Ovary (tissue), 9 donors: ENCODE results near the gene MTX3. TPM values are rescaled to one million over a fixed set of nuclear protein-coding genes. Genes with fewer than 3 reads are reported as not detected.

Experiments
- DNase-seq, 5 donors: peaks; one replicate each; pipeline ENCODE4 v3.0.0-alpha.2; 2019 to 2020
- H3K27ac ChIP-seq, 2 donors: fragments of 200-600 bp; one replicate each; pipeline versions ENCODE4 v1.5.1 to v1.8.0; 2019 to 2022
- H3K27me3 ChIP-seq: fragments of 200-600 bp; one replicate; pipeline ENCODE4 v1.8.0; 2022
- H3K36me3 ChIP-seq: fragments of 200-600 bp; sonication (generic); one replicate; pipeline ENCODE4 v1.5.1; 2019
- H3K4me1 ChIP-seq: one replicate; pipeline ENCODE4 v1.8.1; 2013; ENCODE audit warnings: mild to moderate bottlenecking, moderate library complexity; ENCODE audit not compliant: insufficient read depth
- H3K4me3 ChIP-seq: fragments of 200-600 bp; sonication (generic); one replicate; pipeline ENCODE4 v1.5.1; 2017
- H3K9me3 ChIP-seq, 2 donors: fragments of 200-600 bp in 1 of 2; sonication (generic) in 1 of 2; one replicate each; pipeline versions ENCODE4 v1.5.1 to v1.8.1; 2013 to 2019; ENCODE audit warnings: mild to moderate bottlenecking in 1 of 2, moderate library complexity in 1 of 2
- EP300 ChIP-seq: sonication (generic); formaldehyde crosslinking; IDR thresholded peaks from one replicate; pipeline ENCODE4 v1.6.1; 2017; ENCODE audit warnings: antibody characterized with exemption
- POLR2A ChIP-seq: fragments of 450-650 bp; IDR thresholded peaks from one replicate; pipeline ENCODE4 v1.6.1; 2017; ENCODE audit warnings: antibody characterized with exemption, mild to moderate bottlenecking, moderate library complexity
- WGBS, 3 donors: extraction: QIAGEN DNeasy Blood & Tissue Kit in 1 of 3; methylation state at CpG; one replicate each; pipeline versions ENCODE4 v1.1.5 to v1.1.7; 2013 to 2017; 5-methylcytosine and 5-hydroxymethylcytosine counted together
- intact Hi-C, 4 donors: fragments of 100-400 bp; cut with DNase I; formaldehyde crosslinking; loops; one replicate each; pipeline versions ENCODE4 v1.11.0 to v1.15.1; 2022 to 2023
- polyA plus RNA-seq, 2 donors: library from polyadenylated mRNA; stranded (reverse); fragments of 200-250 nt in 1 of 2; fragments of 350-450 nt in 1 of 2; fragmentation: Illumina TruSeq in 1 of 2; extraction: RNeasy Lipid Tissue Mini Kit (QIAGEN cat#74804) in 1 of 2; gene quantifications; one replicate each; pipeline ENCODE4 v1.2.3, GENCODE V29; 2013 to 2014
- total RNA-seq, 7 donors: library from RNA; depleted of rRNA in 2 of 7; stranded (reverse); fragments of >200 nt in 2 of 7; fragmentation: NEBNext Ultra II Directional in 3 of 7; extraction: Animal tissue kit (Norgen Biotek cat#: 25700) in 3 of 7; gene quantifications; one replicate each; pipeline versions ENCODE4 v1.1.0 to v1.2.4, GENCODE V29; 2016 to 2023
- TF ChIP-seq, protein P1 (sequence below), 3 donors: fragments of 450-650 bp in 2 of 3; fragments of 200-600 bp in 1 of 3; IDR thresholded peaks; one replicate each; pipeline versions ENCODE4 v1.5.1 to v1.8.0; 2016 to 2022; ENCODE audit warnings: antibody characterized with exemption in 3 of 3, mild to moderate bottlenecking in 1 of 3
- donor health status: DM: no; HTN: no; CAD: no; lungs with moderate emphysema.
- donor health status: DM: no; HTN: no; CAD: no.
- donor health status: Bipolar disorder and iron deficiency.
- donor health status: DM: yes; HTN: yes; CAD: no.
- donor health status: DM: no; HTN: no; CAD: no.
- donor health status: DM: yes; HTN: yes; CAD: no.

The MTX3 gene
- total and polyA plus RNA-seq, 9 donors, result 8.2 to 24.3 (median 16.7) TPM

DNA sequence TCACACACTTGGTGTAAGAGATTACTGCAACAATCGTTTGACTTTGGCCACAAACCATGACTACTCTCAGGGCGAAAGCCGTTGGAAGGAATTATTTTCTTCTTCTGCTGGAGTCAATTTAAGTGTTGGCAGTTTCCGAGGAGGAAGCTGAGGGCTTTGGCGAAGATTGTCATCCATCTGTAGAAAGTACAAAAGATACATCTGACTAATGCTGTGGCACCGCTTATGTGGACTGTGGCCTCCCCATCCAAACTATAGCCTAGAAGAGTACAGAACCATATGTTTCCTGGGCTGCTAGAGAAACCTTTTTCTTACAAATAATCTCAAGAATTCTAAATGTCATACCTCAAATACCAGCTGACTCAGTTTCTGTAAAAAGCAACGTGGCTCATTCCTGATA lies 7.4 kb downstream of the MTX3 start:
- Histone ChIP-seq H3K27ac (no peak overlapping the region), H3K4me3 (no peak overlapping the region), H3K27me3 (no peaks in the 10 kb centered on the region), H3K4me1 (no peaks in the 10 kb centered on the region), H3K36me3 (no peaks in the 10 kb centered on the region), H3K9me3 (no peaks in the 10 kb centered on the region)
- intact Hi-C loops, result no loop called here
- 86 to 89% (median 87%) methylated on average over 7 of the region's 7 CpGs for WGBS, 3 donors
- no peak for DNase-seq
- TF ChIP-seq EP300 (no peak), POLR2A (no peak)
- TF ChIP-seq, protein P1, sequence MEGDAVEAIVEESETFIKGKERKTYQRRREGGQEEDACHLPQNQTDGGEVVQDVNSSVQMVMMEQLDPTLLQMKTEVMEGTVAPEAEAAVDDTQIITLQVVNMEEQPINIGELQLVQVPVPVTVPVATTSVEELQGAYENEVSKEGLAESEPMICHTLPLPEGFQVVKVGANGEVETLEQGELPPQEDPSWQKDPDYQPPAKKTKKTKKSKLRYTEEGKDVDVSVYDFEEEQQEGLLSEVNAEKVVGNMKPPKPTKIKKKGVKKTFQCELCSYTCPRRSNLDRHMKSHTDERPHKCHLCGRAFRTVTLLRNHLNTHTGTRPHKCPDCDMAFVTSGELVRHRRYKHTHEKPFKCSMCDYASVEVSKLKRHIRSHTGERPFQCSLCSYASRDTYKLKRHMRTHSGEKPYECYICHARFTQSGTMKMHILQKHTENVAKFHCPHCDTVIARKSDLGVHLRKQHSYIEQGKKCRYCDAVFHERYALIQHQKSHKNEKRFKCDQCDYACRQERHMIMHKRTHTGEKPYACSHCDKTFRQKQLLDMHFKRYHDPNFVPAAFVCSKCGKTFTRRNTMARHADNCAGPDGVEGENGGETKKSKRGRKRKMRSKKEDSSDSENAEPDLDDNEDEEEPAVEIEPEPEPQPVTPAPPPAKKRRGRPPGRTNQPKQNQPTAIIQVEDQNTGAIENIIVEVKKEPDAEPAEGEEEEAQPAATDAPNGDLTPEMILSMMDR (IDR thresholded peaks at IDR 0.05), result no peak

DNA sequence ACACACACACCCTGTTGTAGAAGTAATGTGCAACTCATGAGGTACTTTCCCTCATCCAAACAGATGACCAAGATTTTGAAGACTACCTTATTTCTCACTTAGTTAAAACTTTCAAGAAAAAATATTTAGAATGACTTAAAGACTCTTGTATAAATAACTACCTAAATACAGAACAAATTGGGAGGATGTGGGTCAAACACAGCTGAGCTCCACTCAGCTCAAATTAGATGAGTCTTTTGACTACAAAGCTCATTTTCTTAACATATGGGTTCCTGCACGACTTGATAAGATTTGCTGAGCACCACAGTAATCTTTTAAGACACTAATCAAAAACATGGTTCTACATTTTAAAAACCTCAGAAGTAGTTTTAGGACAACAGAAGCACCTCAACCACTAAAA lies 8.9 kb downstream of the MTX3 start:
- intact Hi-C loops, result no loop called here
- DNase-seq, result no peak
- TF ChIP-seq EP300, result no peak
- TF ChIP-seq, protein P1 (IDR thresholded peaks at IDR 0.05), result no peak
- TF ChIP-seq POLR2A, result no peak
- WGBS, 3 donors, result 22 to 33% (median 29%) methylated on average over 1 of the region's 1 CpG
- Histone ChIP-seq H3K9me3 (no peaks in the 10 kb centered on the region), H3K4me3 (no peak overlapping the region), H3K27me3 (no peaks in the 10 kb centered on the region), H3K27ac (no peak overlapping the region), H3K4me1 (no peaks in the 10 kb centered on the region), H3K36me3 (no peaks in the 10 kb centered on the region)

DNA sequence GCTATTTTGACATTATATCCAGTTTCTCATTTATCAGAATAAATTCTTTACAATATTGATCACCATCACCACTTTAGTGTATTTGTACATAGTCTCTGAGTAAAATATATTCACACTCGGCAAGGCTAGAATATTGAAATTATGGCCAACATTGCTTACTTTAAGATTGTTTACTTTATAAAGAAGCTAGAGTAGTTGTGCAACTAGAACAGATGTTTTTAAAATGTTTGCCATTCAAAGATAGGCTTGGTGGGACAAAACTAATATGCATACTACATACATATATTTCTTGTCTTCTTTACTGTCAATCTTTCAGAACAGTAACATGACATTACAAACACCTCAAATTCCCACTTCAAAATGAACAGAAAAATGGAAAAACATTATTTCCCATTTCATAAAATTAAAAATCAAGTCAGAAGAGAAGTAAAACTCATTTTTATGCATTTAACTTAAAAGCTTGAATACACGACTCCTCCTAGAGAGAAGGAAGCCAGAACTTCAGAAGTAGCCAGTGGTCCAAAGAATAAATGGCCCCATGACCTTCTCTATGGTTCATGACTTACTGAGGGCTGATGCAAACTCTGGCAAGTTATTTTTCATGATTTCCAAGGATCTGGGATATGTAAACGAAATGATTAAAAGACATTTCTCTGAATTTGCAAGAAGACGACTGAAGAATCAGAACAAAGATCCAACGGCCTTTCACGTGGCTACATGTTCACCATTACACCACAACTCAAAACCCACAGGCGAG lies 14.1 kb downstream of the MTX3 start:
- no peaks in the 10 kb centered on the region for H3K36me3 ChIP-seq
- TF ChIP-seq EP300 (no peak), POLR2A (no peak)
- TF ChIP-seq, protein P1 (IDR thresholded peaks at IDR 0.05), result no peak
- no peak for DNase-seq
- H3K9me3 ChIP-seq, result no peaks in the 10 kb centered on the region
- intact Hi-C loops, result no loop called here
- H3K27me3 ChIP-seq, result no peaks in the 10 kb centered on the region
- WGBS, 3 donors, result 89 to 91% (median 90%) methylated on average over 7 of the region's 7 CpGs
- H3K4me1 ChIP-seq, result no peaks in the 10 kb centered on the region
- H3K27ac ChIP-seq, result no peak overlapping the region
- H3K4me3 ChIP-seq, result no peak overlapping the region

DNA sequence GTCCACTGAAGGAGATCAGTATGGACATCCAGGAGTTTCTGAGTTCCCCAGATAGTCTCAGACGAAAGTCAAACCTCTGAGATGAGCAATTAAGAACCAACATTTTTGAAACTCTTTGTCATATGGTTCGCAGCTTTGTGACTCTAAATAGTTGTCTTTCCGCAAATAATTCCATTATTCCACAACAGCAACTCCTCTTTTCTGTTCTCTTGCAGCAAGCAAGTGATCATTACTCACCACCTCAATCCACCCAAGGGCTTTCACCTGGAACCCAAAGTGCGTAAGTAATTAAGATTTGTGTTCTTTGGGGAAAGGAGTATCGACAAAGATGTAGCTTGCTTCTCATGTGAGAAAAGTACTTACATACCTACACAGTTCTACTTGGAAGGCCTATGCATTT lies 15.6 kb downstream of the MTX3 start:
- 97 to 99% (median 99%) methylated on average over 5 of the region's 5 CpGs for WGBS, 3 donors
- intact Hi-C loops, result no loop called here
- Histone ChIP-seq H3K9me3 (no peaks in the 10 kb centered on the region), H3K27ac (no peak overlapping the region), H3K4me3 (no peak overlapping the region), H3K36me3 (no peaks in the 10 kb centered on the region), H3K4me1 (no peaks in the 10 kb centered on the region), H3K27me3 (no peaks in the 10 kb centered on the region)
- TF ChIP-seq POLR2A (no peak), EP300 (no peak)
- TF ChIP-seq, protein P1 (IDR thresholded peaks at IDR 0.05), result no peak
- DNase-seq, result no peak
